Hypothalamus (tissue), 51 donors: ENCODE results near the gene HOXB2.
"Not testable (repeated sequence)": the region's sequence is repeated elsewhere in the genome, so short reads cannot be mapped to it uniquely, and the experiment has no call there.

Experiments used
- DNase-seq, 51 donors: peaks; one replicate each; lab custom pipeline; 2025; lab: John Stamatoyannopoulos, UW

The HOXB2 gene

DNA sequence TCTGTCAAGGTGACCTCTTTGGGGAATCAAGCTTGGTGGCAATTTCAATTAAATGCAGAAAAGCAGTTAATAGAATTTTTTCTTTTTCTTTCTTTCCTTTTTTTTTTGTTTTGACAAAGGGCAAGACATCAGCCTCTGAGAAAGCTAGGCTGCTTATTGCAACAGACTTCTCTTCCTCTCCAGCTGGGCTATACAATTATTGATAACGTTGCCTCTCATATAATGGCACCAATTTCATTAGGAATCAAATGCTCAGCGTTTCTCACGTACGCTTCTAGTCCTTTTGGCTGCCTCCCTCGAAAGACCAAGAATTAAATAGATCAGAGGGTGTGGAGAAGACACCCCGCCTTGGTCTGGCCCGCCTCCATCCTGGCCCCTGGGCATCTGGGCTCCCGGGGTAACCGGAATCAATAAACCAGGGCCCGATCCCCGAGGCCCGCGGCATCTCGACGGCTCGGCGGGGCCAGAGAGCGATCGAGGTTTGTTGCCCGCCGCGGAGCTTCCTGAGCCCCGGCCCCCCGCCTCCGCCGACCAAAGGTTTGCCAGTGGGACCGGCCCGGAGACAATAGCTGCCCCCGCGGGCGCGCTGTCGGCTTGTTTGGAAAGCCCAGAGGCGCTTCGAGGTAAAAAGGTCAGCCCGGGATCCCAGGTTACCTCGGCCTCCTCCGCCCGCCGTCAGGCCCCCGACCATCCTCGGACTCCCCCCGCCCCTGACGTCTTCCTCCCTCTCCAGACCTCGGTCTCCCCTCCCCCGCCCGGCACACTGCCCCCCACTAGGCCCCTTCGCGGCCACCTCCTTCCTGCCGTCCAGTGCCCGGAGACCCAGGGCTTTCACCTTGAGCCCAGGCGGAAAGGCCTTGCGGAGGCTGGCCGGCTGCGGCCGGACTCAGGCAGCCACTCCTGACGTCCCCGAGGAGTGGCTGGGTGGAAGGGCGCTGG lies 18.0 kb downstream of the HOXB2 start:
- no peak for DNase-seq

DNA sequence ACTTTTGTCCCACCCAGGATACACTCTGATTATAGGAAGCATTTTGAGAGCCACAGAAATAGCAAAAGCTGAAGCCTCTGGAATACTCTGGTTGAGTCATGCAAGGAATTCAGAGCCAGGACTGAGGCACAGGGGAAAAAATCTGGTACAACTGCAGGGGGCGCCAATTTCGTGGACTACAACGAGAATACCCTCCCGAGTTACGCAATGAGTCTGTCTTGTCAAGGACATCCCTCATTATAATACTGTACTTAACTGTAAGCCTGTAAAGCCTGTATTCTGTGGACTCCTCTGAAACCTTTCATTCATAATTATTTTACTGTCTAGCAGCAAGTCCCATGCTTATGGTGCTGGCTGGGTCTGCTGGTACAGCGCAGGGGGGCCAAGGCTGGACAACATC lies 21.9 kb downstream of the HOXB2 start:
- DNase-seq, result no peak

DNA sequence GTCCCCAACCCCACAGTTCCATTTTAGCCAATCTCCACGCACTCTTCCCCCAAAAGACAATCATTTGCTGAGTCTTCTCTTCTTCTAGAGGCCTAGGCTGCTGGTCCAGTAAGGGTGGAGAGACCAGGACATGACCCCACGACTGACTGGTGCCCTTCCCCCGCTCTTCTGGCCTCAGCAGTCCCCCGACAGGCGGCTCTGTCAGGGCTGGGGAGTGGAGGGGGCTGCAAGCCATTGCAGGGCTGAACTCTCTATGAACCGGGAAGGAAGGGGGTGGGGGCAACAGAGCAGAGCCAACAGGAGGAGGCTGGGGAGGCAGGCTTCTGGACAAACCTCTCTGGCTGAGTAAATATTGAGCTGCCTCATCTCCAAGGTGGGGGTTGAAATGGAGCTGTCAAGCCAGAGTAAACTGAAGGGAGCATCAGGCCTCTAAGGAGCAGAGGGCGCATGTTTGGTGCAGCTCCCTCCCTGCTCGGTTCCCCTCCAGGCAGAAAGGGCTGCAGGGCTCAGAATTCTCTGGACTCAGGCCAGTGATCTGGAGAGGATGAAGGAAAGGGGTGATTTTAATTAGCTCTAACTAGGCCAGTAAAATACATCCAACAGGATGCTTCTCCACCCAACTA lies 22.8 kb downstream of the HOXB2 start:
- DNase-seq, result no peak

DNA sequence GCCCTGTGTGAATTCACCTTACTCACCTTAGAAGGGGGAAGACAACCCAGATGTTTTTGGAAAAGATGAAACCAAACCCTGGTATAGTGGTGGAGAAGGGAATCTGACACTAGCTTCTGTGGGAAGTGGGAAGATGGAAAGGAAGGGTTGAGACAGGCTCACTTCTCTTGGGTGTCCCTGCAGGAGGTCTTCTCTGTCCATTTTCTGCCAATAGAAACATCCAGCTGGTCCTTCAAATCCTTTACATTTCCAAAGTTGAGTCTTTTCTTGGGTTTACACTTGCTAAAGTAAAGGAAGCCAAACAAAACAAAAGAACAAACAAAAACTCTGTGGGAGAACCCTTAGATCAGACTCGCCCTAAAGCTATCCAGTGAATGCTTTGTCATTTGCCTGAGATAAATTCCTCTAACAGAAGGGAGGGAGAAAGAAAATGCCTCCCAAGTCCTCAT lies 24.3 kb downstream of the HOXB2 start:
- DNase-seq, result no peak

DNA sequence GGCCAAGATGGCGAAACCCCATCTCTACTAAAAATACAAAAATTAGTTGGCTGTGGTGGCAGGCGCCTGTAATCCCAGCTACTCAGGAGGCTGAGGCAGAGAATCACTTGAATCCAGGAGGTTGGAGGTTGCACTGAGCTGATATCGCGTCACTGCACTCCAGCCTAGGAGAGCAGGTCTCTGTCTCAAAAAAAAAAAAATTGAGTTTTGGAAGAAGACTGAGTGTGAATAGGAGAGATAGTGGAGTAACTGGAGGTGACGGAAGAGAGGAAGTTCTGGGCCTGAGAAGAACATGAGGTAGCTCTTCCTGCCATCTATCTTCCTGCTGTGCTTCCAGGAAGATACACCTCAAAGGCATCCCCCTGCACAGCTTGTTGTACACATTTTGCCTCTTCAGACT lies 25.5 kb downstream of the HOXB2 start:
- DNase-seq, result no peak

DNA sequence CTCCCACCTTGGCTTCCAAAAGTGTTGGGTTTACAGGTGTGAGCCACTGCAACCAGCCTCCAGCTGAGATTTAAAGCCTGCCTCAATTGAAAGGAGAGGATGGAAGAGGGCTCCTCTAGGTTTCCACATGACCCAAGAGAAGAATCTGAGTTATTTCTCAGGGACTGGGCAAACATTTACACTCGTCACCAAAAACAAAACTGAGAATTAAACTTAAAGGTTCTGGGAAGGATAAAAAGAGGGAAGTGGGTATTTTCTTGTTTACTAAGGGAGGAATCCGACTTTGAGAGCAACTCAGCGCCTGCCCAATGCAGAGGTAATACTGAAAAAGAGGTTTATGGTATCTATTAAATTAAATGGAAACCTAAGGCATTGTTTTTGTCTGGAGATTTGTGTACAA lies 27.4 kb downstream of the HOXB2 start:
- DNase-seq, result no peak

DNA sequence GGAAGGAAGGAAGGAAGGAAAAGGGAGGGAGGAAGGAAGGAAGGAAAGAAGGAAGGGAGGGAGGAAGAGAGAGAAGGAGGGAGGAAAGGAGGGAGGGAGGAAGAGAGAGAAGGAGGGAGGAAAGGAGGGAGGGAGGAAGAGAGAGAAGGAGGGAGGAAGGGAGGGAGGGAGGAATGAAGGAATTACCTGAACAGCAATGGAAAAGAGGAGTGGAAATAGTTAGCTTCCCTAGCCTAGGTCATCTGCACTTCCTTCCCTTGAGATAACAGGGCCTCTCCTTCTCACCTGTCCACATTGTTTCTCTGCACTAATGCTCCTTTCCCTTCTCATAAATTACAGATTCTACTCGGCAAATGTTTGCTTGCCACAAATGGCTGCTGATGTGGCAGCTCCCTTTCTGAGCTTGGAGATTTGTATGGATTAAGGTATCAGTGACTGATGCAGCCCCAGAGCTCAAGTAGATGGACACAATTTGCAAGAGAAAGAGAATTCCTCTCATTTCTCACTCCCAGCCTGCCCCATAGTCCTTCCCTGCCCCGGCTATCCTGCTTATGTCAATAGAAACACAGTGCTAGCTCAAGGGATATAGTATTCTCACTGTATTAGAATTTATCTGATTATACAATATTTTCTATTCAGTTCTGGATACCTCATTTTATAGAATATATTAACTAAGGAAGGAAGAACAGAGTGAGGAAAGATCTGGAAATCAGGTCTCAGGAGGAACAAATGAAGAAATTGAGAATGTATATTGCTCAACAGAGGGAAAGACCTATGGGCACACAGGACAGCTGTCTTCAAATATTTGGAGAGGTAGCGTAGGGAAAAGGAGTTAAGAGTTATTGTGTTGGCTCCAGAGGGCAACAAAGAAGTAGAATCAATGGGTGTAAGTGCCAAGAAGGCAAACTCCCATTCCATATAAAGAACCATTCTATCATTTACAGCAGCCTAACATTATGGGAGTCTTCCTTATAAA lies 28.7 kb downstream of the HOXB2 start:
- DNase-seq, result no peak

DNA sequence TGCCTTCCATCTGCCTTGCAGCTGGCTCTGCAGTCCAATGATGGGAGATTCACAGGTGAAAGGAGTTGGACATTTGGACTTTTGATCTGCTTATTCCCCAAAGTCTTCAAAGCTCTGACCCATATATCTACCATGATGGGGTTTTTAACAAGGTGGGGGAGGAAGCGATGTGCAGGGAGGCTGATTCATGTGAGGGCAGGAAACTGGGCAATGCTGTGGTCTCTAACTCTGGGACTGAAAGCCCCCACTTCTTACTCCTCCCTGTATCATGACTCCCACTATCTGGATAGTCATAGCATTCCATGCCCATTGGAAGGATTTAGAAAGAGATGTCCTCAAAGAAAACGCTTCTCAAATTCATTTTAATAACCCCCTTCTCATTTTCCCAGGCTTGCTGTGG lies 30.4 kb downstream of the HOXB2 start:
- no peak for DNase-seq

DNA sequence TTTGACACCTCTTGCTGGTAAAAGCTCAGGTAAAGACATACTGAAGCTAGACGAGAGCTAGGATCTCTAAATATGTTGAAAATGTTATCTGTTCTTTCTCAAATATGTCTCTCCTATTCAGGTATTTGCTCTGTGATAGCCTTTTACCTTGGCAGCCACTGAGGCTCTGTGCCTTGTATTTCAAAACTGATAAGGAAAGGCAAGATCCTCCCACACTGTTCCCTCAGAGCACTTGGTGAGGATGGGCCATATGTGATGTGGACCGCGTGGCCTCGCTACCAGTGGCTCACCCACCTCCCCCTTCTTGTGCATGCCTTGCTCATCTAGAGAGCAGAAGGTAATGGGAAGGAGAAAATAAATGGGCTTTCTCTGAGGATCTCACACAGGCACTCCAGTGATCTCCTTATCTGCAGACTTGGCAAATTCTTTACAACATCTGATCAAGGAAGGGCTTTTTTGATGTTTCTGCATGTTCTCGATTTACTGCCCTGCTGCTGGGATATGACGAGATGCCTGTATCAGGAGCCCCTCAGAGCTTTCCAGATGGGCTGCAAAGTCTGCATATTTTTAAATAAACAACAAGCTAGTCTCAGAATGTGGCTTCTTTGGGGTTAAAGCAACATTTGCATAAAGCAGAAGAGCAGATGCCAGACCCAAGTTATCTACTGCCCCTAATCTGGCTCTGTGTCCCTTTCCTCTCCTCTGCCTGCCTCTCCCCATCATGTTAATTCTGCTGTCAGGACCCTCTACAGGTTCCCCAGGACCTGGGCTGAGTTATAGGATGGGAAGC lies 31.0 kb downstream of the HOXB2 start:
- DNase-seq, result no peak

DNA sequence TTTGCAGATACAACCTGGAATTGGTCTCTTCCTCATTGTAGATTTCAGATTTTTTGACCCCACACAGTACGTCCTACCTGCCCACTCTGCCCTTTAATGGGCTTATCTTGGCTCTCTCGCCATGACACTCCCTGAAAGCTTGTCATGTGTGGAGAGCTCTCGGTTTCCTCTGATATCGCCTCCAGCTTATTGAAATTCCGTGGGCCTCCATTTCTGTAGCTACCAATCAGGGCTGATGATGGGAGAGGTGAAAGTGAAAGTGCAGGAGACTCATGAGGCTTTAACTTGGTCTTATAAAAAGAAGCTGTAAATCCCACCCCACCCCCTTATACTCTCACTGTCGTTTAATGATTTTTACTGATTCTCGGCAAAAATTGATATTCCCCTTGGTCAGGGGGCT lies 31.8 kb downstream of the HOXB2 start:
- DNase-seq, result no peak

DNA sequence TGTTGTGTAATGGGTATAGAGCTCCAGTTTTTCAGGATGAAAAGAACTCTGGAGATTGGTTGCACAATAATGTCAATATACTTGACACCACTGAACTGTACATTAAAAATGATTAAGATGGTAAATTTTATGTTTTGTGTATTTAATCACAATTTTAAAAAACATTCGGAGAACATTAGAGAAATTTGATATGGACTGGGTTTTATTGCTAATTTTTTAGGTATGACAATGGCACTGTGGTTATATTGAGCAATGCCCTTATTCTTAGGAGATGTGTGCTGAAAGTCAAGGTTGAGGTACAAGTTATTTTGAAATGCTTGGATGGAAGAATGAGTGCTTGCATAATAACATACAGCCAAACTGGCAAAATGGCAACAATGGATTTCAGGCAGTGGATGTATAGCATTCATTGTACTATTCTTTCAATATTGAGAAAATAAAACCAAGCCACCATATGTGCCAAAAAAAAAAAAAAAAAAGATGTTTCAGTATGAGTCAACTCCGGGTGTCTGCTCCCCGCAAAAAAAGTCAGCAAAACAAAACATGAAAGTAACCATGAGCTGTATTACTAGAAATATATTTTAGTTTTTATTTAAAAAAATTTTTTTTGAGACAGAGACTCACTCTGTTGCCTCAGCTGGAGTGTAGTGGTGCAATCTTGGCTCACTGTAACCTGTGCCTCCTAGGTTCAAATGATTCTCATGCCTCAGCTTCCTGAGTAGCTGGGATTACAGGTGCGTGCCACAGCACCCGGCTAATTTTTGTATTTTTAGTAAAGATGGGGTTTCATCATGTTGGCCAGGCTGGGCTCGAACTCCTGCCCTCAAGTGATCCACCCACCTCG lies 33.9 kb downstream of the HOXB2 start:
- no peak for DNase-seq

DNA sequence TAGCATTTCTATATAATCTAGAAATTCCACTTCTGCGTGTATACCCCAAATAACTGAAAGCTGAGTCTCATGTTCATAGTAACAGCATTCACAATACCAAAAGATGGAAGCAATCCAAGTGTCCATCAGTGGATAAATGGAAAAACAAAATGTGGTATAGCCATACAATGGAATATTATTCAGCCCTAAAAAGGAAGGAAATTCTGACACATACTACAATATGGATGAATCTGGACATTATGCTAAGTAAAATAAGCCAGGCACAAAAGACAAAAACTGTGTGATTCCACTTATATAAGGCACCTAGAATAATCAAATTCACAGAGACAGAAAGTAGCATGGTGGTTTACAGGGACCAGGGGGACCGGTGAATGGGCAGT lies 34.5 kb downstream of the HOXB2 start:
- no peak for DNase-seq

DNA sequence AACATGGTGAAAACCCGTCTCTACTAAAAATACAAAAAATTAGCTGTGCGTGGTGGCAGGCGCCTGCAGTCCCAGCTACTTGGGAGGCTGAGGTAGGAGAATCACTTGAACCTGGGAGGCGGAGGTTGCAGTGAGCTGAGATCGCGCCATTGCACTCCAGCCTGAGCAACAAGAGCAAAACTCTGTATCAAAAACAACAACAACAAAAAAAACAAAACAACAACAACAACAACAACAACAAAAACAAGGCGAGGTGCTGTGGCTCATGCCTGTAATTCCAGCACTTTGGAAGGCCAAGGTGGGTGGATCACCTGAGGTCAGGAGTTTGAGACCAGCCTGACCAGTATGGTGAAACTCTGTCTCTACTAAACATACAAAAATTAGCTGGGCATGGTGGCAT lies 35.2 kb downstream of the HOXB2 start:
- not testable (repeated sequence) for DNase-seq

DNA sequence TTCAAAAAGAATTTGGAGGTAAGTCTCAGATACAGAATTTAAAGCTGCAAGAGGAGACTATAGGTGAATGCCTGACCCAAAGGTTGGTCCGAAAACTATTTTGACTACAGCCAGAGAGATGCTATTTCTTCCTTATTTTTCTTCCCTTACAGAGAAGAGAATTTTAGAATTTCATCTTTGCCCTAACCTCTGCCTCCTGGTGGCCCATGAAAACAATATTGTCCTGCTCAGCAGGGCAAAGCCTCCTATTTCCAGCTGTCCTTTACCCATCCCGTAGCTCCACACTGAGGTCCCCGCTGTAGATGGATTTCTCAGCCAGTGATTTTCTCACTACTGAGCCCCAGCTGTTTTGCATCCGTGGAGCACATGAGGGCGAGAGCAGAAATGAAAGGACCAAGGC lies 38.7 kb downstream of the HOXB2 start:
- no peak for DNase-seq

DNA sequence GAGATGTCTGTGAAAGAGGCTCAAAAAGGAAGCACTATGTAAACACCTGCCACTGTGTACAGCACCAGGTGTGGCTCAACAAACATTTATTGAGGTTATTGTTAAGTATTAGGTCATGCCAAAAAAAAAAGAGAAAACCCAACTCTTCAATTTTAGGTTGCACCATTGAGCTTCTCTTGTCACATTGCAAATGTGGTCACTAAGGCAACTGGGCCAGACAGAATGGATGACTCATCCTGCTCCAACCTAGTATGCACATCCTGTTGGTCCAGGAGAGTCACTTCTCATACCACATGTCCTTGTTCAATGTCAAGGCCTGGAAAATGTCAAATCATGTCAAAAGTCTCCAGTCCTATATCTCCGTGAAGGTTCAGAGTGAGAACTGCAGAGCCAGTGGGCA lies 39.1 kb downstream of the HOXB2 start:
- DNase-seq, result no peak

DNA sequence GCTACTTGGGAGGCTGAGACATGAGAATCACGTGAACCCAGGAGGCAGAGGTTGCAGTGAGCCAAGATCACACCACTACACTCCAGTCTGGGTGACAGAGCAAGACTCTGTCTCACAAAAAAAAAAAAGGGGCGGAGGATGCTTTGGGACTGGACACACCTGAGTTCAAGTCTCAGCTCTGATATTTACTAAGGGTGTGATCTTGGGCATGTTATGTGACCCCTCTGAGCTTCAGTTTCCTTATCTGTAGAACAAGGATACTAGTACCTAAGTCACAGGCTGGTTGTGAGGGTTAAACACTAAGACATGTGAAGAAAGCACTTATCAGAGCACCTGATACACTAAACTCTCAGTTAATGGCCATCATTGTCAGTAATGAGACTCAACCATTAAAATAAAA lies 40.0 kb downstream of the HOXB2 start:
- no peak for DNase-seq

DNA sequence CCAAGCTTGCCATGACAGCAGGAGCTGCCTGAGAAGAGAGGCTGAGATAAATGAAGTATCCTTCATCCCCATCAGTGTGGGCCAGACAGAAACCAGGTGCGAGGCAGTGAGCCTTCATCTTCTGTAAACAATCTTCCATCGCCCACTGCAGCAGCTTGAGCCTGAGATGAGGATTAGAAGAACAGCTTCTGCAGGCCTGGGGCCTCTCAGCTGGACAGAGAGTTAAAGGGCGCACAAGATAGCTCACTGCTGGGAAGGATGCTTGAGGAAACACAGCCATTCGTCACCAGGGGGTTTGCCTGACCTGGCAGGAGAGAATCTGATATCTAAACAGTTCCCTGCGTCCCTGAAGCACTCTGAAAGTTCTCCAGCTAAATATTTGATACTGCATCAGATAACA lies 41.2 kb downstream of the HOXB2 start:
- DNase-seq, result no peak

DNA sequence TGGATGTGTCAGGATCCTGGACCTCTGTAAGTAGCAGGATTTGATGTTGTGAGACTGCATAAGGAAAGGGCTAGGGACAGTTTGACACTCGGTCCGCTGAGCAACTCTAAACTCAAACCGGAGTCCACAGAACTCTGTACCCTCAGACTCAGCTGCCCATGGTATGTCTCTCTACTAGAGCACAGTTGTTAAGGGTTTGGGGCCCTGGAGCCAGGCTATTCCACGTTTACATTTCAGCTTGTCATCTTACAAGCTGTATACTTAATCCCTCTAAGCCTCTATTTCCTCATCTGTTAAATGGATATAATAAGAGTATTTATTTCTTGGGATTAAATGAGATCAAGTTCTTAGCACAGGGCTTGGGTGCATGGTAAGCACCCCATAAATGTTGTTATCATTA lies 42.0 kb downstream of the HOXB2 start:
- no peak for DNase-seq

DNA sequence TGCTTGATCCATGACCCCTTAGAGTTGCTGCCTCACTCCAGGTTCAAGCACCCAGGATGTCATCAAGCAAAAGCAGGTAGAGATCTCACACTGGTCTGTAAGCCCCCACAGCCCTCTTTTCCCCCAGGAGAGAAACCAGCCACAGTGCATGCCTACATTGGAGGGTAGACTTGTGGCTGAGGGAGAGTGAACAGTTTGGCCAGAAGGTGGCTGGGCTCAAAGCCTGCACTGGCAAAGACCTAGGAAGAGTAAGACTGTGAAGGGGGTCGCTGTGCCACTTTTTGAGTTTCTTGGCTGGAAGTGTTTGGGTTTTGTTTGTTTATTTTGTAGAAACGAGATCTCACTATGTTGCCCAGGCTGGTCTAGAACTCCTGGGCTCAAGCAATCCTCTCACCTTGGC lies 42.6 kb downstream of the HOXB2 start:
- DNase-seq, result no peak
